Keratinocyte (primary cell): Measurements from ENCODE around the gene STK11IP. TPM values are rescaled to one million over a fixed set of nuclear protein-coding genes. Genes with fewer than 3 reads are reported as not detected.

ENCODE experiments used
- DNase-seq: peaks from one replicate; pipeline ENCODE4 v3.0.0-alpha.2; 2011; ENCODE audit warnings: low read depth, missing footprints, low spot score
- FAIRE-seq: peaks from 2 replicates; lab custom pipeline; 2011; peaks lifted over from hg19 to GRCh38; lab: Jason Lieb, UNC
- H2AFZ ChIP-seq: 2 replicates; pipeline ENCODE4 v1.6.0; 2012; ENCODE audit warnings: low read length, control low read depth, inconsistent platforms; ENCODE audit not compliant: control insufficient read depth
- H3K27ac ChIP-seq: 2 replicates; pipeline ENCODE4 v1.5.1; 2011; ENCODE audit warnings: low read length; ENCODE audit not compliant: control insufficient read depth, insufficient read depth
- H3K27me3 ChIP-seq: 3 replicates; pipeline ENCODE4 v1.6.0; 2011; ENCODE audit warnings: low read length; ENCODE audit not compliant: control insufficient read depth, insufficient read depth; ENCODE audit errors: extremely low read depth
- H3K36me3 ChIP-seq, 2 experiments: 2 replicates in 1 of 2; 3 replicates in 1 of 2; pipeline ENCODE4 v1.5.1; 2011; ENCODE audit warnings: low read length in 2 of 2, mild to moderate bottlenecking in 1 of 2; ENCODE audit not compliant: control insufficient read depth in 2 of 2, insufficient read depth in 2 of 2; ENCODE audit errors: extremely low read depth in 1 of 2
- H3K4me1 ChIP-seq: 3 replicates; pipeline ENCODE4 v1.5.1; 2011; ENCODE audit warnings: low read length; ENCODE audit not compliant: control insufficient read depth, insufficient read depth; ENCODE audit errors: extremely low read depth
- H3K4me2 ChIP-seq: 3 replicates; pipeline ENCODE4 v1.6.0; 2011; ENCODE audit warnings: low read depth, low read length; ENCODE audit not compliant: control insufficient read depth, insufficient read depth; ENCODE audit errors: extremely low read depth
- H3K4me3 ChIP-seq, 3 experiments: fragments of 200-600 bp in 1 of 3; sonication (generic) in 1 of 3; 2 replicates in 2 of 3; 3 replicates in 1 of 3; pipeline ENCODE4 v1.5.1; 2011 to 2016; ENCODE audit warnings: low read length in 3 of 3, mild to moderate bottlenecking in 3 of 3, control low read depth in 2 of 3, inconsistent platforms in 1 of 3, low read depth in 1 of 3, mixed read lengths in 1 of 3, mixed run types in 1 of 3, moderate library complexity in 1 of 3; ENCODE audit not compliant: control insufficient read depth in 2 of 3, insufficient read depth in 2 of 3; ENCODE audit errors: extremely low read depth in 1 of 3
- H3K79me2 ChIP-seq: 2 replicates; pipeline ENCODE4 v1.6.0; 2012; ENCODE audit warnings: low read length; ENCODE audit not compliant: control insufficient read depth, insufficient read depth
- H3K9ac ChIP-seq: 3 replicates; pipeline ENCODE4 v1.6.0; 2011; ENCODE audit warnings: low read length; ENCODE audit not compliant: control insufficient read depth, insufficient read depth; ENCODE audit errors: extremely low read depth
- H3K9me1 ChIP-seq: 3 replicates; pipeline ENCODE4 v1.6.0; 2011; ENCODE audit warnings: low read length; ENCODE audit not compliant: control insufficient read depth, insufficient read depth; ENCODE audit errors: extremely low read depth
- H3K9me3 ChIP-seq: 2 replicates; pipeline ENCODE4 v1.5.1; 2012; ENCODE audit warnings: low read depth, low read length; ENCODE audit not compliant: control insufficient read depth
- H4K20me1 ChIP-seq: 3 replicates; pipeline ENCODE4 v1.6.0; 2011; ENCODE audit warnings: low read length; ENCODE audit not compliant: control insufficient read depth, insufficient read depth; ENCODE audit errors: extremely low read depth
- EZH2 ChIP-seq: IDR thresholded peaks from one replicate; pipeline ENCODE4 v1.6.1; 2012; ENCODE audit warnings: inconsistent platforms, mild to moderate bottlenecking, low read length, moderate library complexity
- dilution Hi-C: fragments of 300-500 bp; cut with MboI; formaldehyde crosslinking; loops from one replicate; pipeline ENCODE4 v1.7.0; 2020; ENCODE audit warnings: low sequenced_read_pairs; ENCODE audit not compliant: extremely low pct_ligation_motif_present
- polyA plus RNA-seq, 5 experiments: library from polyadenylated mRNA; depleted of rRNA in 3 of 5; stranded (reverse) in 3 of 5; stranded (forward) in 1 of 5; unstranded in 1 of 5; fragments of >200 nt; gene quantifications; 1 replicate in 1 of 5; 2 replicates in 3 of 5; 3 replicates in 1 of 5; pipeline versions ENCODE4 v1.2.1 to v1.2.3, GENCODE V29; 2011 to 2012; ENCODE audit warnings: missing spikeins in 2 of 5, low read depth in 1 of 5, low replicate concordance in 1 of 5
- TF ChIP-seq, protein P1 (sequence below), 3 experiments: IDR thresholded peaks in 1 of 3; conservative IDR thresholded peaks in 1 of 3; optimal IDR thresholded peaks in 1 of 3; 2 replicates in 2 of 3; 3 replicates in 1 of 3; pipeline versions ENCODE3 to v1.5.1; 2011; ENCODE audit warnings: low read length in 3 of 3, mild to moderate bottlenecking in 3 of 3, moderate library complexity in 2 of 3, control low read depth in 1 of 3, inconsistent platforms in 1 of 3; ENCODE audit not compliant: insufficient read depth in 2 of 3; ENCODE audit errors: extremely low read depth in 1 of 3

STK11IP gene
- polyA plus RNA-seq, 1 donor (not counting 4 experiments of a cell fraction or from before 2014, with no cell fraction given): 10.0 TPM

DNA sequence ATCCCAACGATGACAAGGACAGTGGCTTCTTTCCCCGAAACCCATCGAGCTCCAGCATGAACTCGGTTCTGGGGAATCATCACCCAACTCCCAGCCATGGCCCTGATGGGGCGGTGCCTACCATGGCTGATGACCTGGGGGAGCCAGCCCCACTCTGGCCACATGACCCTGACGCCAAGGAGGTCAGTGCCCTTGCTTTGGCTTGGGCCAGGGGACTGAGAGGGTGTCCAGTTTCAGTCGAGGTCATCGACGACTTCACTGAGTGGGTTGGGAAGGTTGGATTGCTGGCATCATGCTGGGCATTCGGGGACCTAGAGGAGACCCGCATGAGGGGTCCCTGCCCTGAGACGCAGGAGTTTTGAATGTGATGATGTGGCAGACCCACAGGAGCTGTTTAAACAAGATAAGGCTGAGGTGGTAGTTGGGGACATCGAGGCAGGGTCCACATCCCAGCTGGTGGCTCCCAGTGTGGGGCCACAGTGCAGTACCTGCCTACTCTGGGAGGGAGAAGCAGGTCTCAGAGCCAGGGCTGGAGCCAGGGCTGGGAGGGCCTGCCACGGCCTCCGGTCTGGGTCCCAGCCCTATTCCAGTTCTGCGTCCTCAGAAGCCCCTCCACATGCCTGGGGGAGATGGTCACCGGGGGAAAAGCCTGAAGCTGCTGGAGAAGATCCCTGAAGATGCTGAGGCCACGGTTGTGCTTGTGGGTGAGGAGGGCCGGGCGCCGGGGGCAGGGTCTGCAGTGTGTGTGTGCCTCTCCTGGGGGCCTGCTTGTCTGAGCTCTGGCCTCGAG is 35.8 kb downstream of the STK11IP start:
- Histone ChIP-seq H3K4me3 (no peak overlapping the region), H3K79me2 (no peaks in the 10 kb centered on the region), H3K9ac (no peak overlapping the region), H4K20me1 (no peaks in the 10 kb centered on the region), H3K36me3 (peaks cover 14 to 24% of the 10 kb centered on the region in 2 experiments), H3K4me2 (no peak overlapping the region), H2AFZ (no peak overlapping the region), H3K27ac (no peak overlapping the region), H3K4me1 (peaks cover under 1% of the 10 kb centered on the region), H3K9me3 (no peaks in the 10 kb centered on the region), H3K27me3 (no peaks in the 10 kb centered on the region), H3K9me1 (no peaks in the 10 kb centered on the region)
- DNase-seq (no peak), FAIRE-seq (no peak)
- TF ChIP-seq, protein P1, sequence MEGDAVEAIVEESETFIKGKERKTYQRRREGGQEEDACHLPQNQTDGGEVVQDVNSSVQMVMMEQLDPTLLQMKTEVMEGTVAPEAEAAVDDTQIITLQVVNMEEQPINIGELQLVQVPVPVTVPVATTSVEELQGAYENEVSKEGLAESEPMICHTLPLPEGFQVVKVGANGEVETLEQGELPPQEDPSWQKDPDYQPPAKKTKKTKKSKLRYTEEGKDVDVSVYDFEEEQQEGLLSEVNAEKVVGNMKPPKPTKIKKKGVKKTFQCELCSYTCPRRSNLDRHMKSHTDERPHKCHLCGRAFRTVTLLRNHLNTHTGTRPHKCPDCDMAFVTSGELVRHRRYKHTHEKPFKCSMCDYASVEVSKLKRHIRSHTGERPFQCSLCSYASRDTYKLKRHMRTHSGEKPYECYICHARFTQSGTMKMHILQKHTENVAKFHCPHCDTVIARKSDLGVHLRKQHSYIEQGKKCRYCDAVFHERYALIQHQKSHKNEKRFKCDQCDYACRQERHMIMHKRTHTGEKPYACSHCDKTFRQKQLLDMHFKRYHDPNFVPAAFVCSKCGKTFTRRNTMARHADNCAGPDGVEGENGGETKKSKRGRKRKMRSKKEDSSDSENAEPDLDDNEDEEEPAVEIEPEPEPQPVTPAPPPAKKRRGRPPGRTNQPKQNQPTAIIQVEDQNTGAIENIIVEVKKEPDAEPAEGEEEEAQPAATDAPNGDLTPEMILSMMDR (optimal IDR thresholded peaks at IDR 0.05 in 1 of 3, IDR thresholded peaks at IDR 0.05 in 1 of 3, conservative IDR thresholded peaks at IDR 0.05 in 1 of 3; ENCODE audit: extremely low read depth in 1 of 3, insufficient read depth in 2 of 3, low read length in 3 of 3): no peak
- TF ChIP-seq EZH2: no peak
- dilution Hi-C loops: no loop called here

GRCh38 chr2:219634171-219634940 is 36.7 kb downstream of the STK11IP start:
- Histone ChIP-seq H3K27ac (no peak overlapping the region), H3K4me2 (no peak overlapping the region), H3K36me3 (peaks cover 17 to 24% of the 10 kb centered on the region in 2 experiments), H3K79me2 (no peaks in the 10 kb centered on the region), H4K20me1 (no peaks in the 10 kb centered on the region), H3K9me1 (no peaks in the 10 kb centered on the region), H3K4me3 (no peak overlapping the region), H2AFZ (no peak overlapping the region), H3K4me1 (no peaks in the 10 kb centered on the region), H3K9ac (no peak overlapping the region), H3K27me3 (no peaks in the 10 kb centered on the region), H3K9me3 (no peaks in the 10 kb centered on the region)
- TF ChIP-seq, protein P1 (optimal IDR thresholded peaks at IDR 0.05 in 1 of 3, IDR thresholded peaks at IDR 0.05 in 1 of 3, conservative IDR thresholded peaks at IDR 0.05 in 1 of 3; ENCODE audit: extremely low read depth in 1 of 3, insufficient read depth in 2 of 3, low read length in 3 of 3): no peak
- no peak for TF ChIP-seq EZH2
- dilution Hi-C loops: no loop called here
- DNase-seq: no peak
- no peak for FAIRE-seq
